Thyroid gland (tissue), 4 donors: ENCODE measurements around the gene AADACL4. TPM values are rescaled to one million over a fixed set of nuclear protein-coding genes. Genes with fewer than 3 reads are reported as not detected.

ENCODE experiments used
- DNase-seq, 2 donors: peaks; one replicate each; pipeline ENCODE4 v3.0.0-alpha.2; 2019
- H3K27ac ChIP-seq, 3 donors: fragments of 200-600 bp; sonication (generic); 1 replicate in 2 of 3; 2 replicates in 1 of 3; pipeline ENCODE4 v1.5.1; 2016 to 2019; ENCODE audit warnings: mild to moderate bottlenecking in 1 of 3, moderate library complexity in 1 of 3
- H3K27me3 ChIP-seq: fragments of 200-600 bp; sonication (generic); one replicate; pipeline ENCODE4 v1.5.1; 2019
- H3K36me3 ChIP-seq, 2 donors: fragments of 200-600 bp; sonication (generic); one replicate each; pipeline ENCODE4 v1.5.1; 2016 to 2019
- H3K4me1 ChIP-seq, 2 donors: fragments of 200-600 bp; sonication (generic); one replicate each; pipeline ENCODE4 v1.5.1; 2017 to 2019
- H3K4me3 ChIP-seq, 3 donors: fragments of 200-600 bp; sonication (generic); replicated peaks in 1 of 3; 1 replicate in 2 of 3; 2 replicates in 1 of 3; pipeline ENCODE4 v1.5.1; 2016; ENCODE audit warnings: mild to moderate bottlenecking in 1 of 3
- H3K9me3 ChIP-seq: fragments of 200-600 bp; sonication (generic); one replicate; pipeline ENCODE4 v1.5.1; 2017
- POLR2A ChIP-seq, 2 donors: fragments of 450-650 bp; IDR thresholded peaks; one replicate each; pipeline ENCODE4 v1.6.1; 2017; ENCODE audit warnings: antibody characterized with exemption in 2 of 2, mild to moderate bottlenecking in 2 of 2, moderate library complexity in 1 of 2
- WGBS, 2 donors: methylation state at CpG; one replicate each; pipeline ENCODE4 v1.1.5; 2017; 5-methylcytosine and 5-hydroxymethylcytosine counted together
- intact Hi-C: fragments of 100-400 bp; cut with DNase I; formaldehyde crosslinking; loops from one replicate; pipeline ENCODE4 v1.15.1; 2023
- total RNA-seq, 4 donors: library from RNA; depleted of rRNA; stranded (reverse); fragments of >200 nt; gene quantifications; one replicate each; pipeline ENCODE4 v1.2.3, GENCODE V29; 2016
- TF ChIP-seq, protein P1 (sequence below), 6 experiments: fragments of 200-600 bp in 3 of 6; fragments of 450-650 bp in 3 of 6; sonication (generic) in 3 of 6; IDR thresholded peaks; one replicate each; pipeline ENCODE4 v1.5.1; 2016 to 2019; ENCODE audit warnings: antibody characterized with exemption in 6 of 6, mild to moderate bottlenecking in 2 of 6, inconsistent platforms in 1 of 6, moderate library complexity in 1 of 6

AADACL4 gene
- total RNA-seq, 4 donors from 2014 or later = not detected

GRCh38 chr1:12678350-12678749 lies 34.5 kb downstream of the AADACL4 start:
- TF ChIP-seq, protein P1, sequence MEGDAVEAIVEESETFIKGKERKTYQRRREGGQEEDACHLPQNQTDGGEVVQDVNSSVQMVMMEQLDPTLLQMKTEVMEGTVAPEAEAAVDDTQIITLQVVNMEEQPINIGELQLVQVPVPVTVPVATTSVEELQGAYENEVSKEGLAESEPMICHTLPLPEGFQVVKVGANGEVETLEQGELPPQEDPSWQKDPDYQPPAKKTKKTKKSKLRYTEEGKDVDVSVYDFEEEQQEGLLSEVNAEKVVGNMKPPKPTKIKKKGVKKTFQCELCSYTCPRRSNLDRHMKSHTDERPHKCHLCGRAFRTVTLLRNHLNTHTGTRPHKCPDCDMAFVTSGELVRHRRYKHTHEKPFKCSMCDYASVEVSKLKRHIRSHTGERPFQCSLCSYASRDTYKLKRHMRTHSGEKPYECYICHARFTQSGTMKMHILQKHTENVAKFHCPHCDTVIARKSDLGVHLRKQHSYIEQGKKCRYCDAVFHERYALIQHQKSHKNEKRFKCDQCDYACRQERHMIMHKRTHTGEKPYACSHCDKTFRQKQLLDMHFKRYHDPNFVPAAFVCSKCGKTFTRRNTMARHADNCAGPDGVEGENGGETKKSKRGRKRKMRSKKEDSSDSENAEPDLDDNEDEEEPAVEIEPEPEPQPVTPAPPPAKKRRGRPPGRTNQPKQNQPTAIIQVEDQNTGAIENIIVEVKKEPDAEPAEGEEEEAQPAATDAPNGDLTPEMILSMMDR (IDR thresholded peaks at IDR 0.05) = no peak
- no peak for TF ChIP-seq POLR2A (IDR thresholded peaks at IDR 0.05)
- H3K4me1 ChIP-seq = no peaks in the 10 kb centered on the region
- DNase-seq = no peak
- intact Hi-C loops = no loop called here
- no peak overlapping the region for H3K27ac ChIP-seq
- no peaks in the 10 kb centered on the region for H3K9me3 ChIP-seq
- H3K27me3 ChIP-seq = no peaks in the 10 kb centered on the region
- 55 to 74% methylated on average over 2 of the region's 2 CpGs for WGBS, 2 donors
- H3K36me3 ChIP-seq = no peaks in the 10 kb centered on the region
- no peak overlapping the region for H3K4me3 ChIP-seq

DNA sequence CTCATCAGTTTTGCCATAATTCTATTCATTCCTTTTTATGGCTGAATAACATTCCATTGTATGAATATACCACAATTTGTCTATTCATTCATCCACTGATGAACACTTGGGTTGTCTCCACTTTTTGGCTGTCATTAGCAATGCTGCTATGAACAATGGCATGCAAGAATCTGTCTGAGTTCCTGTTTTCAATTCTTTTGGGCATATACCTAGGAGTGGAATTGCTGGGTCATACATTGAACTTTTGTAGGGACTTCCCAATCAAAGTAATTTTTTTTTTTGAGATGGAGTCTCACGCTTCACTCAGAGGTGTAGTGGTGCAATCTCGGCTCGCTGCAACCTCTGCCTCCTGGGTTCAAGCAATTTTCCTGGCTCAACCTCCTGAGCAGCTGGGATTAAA lies 34.9 kb downstream of the AADACL4 start:
- WGBS, 2 donors = 92 to 94% methylated on average over 3 of the region's 3 CpGs
- Histone ChIP-seq H3K27ac (no peak overlapping the region), H3K36me3 (no peaks in the 10 kb centered on the region), H3K27me3 (no peaks in the 10 kb centered on the region), H3K4me1 (no peaks in the 10 kb centered on the region), H3K4me3 (no peak overlapping the region), H3K9me3 (no peaks in the 10 kb centered on the region)
- TF ChIP-seq, protein P1 (IDR thresholded peaks at IDR 0.05) = no peak
- no peak for TF ChIP-seq POLR2A (IDR thresholded peaks at IDR 0.05)
- DNase-seq = no peak
- intact Hi-C loops = no loop called here

DNA sequence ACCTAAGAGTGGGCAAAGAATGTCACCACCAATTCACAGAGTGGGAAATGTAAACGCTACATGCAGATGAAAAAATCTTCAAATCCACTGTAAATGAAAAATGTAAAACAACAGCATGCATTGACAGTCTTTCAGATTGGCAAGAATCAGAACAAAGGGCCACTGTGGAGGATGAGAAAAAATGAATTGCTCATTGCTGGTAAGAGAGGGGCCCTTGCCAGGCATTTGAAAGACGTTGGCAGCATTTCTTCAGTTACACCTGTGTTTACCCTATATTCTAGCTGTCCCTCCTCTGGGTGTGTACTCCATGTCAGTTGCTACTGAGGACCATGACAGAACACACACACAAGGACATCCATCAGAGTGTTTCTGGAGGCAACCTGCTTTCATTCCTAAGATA lies 46.3 kb downstream of the AADACL4 start:
- Histone ChIP-seq H3K27ac (no peak overlapping the region), H3K4me1 (no peaks in the 10 kb centered on the region), H3K27me3 (no peaks in the 10 kb centered on the region), H3K36me3 (no peaks in the 10 kb centered on the region), H3K9me3 (no peaks in the 10 kb centered on the region), H3K4me3 (no peak overlapping the region)
- intact Hi-C loops = no loop called here
- no peak for DNase-seq
- WGBS, 2 donors = 60 to 78% methylated on average over 2 of the region's 2 CpGs
- TF ChIP-seq POLR2A (IDR thresholded peaks at IDR 0.05) = no peak
- TF ChIP-seq, protein P1 (IDR thresholded peaks at IDR 0.05) = no peak

GRCh38 chr1:12692967-12693782 lies 49.3 kb downstream of the AADACL4 start:
- intact Hi-C loops = no loop called here
- no peak overlapping the region for H3K4me3 ChIP-seq
- no peaks in the 10 kb centered on the region for H3K9me3 ChIP-seq
- no peak overlapping the region for H3K27ac ChIP-seq
- 68 to 73% methylated on average over 10 of the region's 10 CpGs for WGBS, 2 donors
- TF ChIP-seq POLR2A (IDR thresholded peaks at IDR 0.05) = no peak
- TF ChIP-seq, protein P1 (IDR thresholded peaks at IDR 0.05) = no peak
- H3K4me1 ChIP-seq = no peaks in the 10 kb centered on the region
- H3K36me3 ChIP-seq = no peaks in the 10 kb centered on the region
- H3K27me3 ChIP-seq = no peaks in the 10 kb centered on the region
- DNase-seq = no peak

GRCh38 chr1:12696658-12697057 lies 52.8 kb downstream of the AADACL4 start:
- Histone ChIP-seq H3K27ac (no peak overlapping the region), H3K9me3 (no peaks in the 10 kb centered on the region), H3K4me1 (no peaks in the 10 kb centered on the region), H3K27me3 (no peaks in the 10 kb centered on the region), H3K36me3 (no peaks in the 10 kb centered on the region), H3K4me3 (no peak overlapping the region)
- intact Hi-C loops = no loop called here
- 88 to 89% methylated on average over 3 of the region's 3 CpGs for WGBS, 2 donors
- no peak for DNase-seq
- TF ChIP-seq, protein P1 (IDR thresholded peaks at IDR 0.05) = no peak
- no peak for TF ChIP-seq POLR2A (IDR thresholded peaks at IDR 0.05)
